ENCODE results near the gene NAT9.

NAT9 gene

GRCh38 chr17:74743755-74744154 is 32.4 kb downstream of the NAT9 start:
- CTCF ChIA-PET, result interaction anchor here (0.5 to 4.0 kb wide), 2 partner anchors 27 to 313 kb away, joined by 3 to 42 read pairs; no protein-coding TSS in a partner anchor
- TF ChIP-seq, protein P1, sequence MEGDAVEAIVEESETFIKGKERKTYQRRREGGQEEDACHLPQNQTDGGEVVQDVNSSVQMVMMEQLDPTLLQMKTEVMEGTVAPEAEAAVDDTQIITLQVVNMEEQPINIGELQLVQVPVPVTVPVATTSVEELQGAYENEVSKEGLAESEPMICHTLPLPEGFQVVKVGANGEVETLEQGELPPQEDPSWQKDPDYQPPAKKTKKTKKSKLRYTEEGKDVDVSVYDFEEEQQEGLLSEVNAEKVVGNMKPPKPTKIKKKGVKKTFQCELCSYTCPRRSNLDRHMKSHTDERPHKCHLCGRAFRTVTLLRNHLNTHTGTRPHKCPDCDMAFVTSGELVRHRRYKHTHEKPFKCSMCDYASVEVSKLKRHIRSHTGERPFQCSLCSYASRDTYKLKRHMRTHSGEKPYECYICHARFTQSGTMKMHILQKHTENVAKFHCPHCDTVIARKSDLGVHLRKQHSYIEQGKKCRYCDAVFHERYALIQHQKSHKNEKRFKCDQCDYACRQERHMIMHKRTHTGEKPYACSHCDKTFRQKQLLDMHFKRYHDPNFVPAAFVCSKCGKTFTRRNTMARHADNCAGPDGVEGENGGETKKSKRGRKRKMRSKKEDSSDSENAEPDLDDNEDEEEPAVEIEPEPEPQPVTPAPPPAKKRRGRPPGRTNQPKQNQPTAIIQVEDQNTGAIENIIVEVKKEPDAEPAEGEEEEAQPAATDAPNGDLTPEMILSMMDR (conservative IDR thresholded peaks at IDR 0.05; ENCODE audit: low read depth), result no peak
- POLR2A ChIA-PET (ENCODE audit: low non-redundant PET), result no interaction called here
- H3K27ac ChIP-seq, result no peak overlapping the region
- DNase-seq (ENCODE audit: low spot score), result no peak

GRCh38 chr17:74742978-74743545 is 33.1 kb downstream of the NAT9 start:
- ChIA-PET CTCF (interaction anchor here (0.6 to 1.7 kb wide), 3 partner anchors 28 to 222 kb away, joined by 3 to 4 read pairs (median 3); no protein-coding TSS in a partner anchor), POLR2A (ENCODE audit: low non-redundant PET) (interaction anchor here (0.7 to 0.8 kb wide), 2 partner anchors 27 to 28 kb away, joined by 4 to 5 read pairs; no protein-coding TSS in a partner anchor)
- no peak for DNase-seq (ENCODE audit: low spot score)
- H3K27ac ChIP-seq, result no peak overlapping the region
- TF ChIP-seq, protein P1 (conservative IDR thresholded peaks at IDR 0.05; ENCODE audit: low read depth), result no peak

DNA sequence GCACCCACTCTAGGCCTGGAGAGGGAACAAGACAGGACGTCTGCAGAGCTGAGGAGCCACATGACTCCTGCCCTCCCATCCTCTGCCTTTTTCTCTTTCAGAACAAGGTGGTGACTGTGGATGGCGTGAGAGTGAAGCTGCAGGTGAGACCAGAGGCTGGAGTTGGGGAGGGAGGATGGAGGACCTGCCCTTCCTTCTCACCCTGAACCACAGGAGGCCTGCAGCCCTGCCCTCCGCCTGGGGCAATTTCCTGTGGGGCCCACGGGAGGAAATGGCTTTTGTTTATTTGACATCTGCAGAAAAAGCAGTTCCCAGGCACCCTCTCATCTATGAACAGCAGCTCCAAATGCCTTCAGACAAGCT is 34.0 kb downstream of the NAT9 start:
- POLR2A ChIA-PET (ENCODE audit: low non-redundant PET), result interaction anchor here (0.7 to 0.8 kb wide), 2 partner anchors 28 to 29 kb away, joined by 4 to 5 read pairs; no protein-coding TSS in a partner anchor
- DNase-seq (ENCODE audit: low spot score), result no peak
- no peak overlapping the region for H3K27ac ChIP-seq

GRCh38 chr17:74740641-74741387 is 35.3 kb downstream of the NAT9 start:
- H3K27ac ChIP-seq, result no peak overlapping the region
- ChIA-PET POLR2A (ENCODE audit: low non-redundant PET) (no interaction called here), CTCF (interaction anchor here (0.6 to 2.2 kb wide), 4 partner anchors 39 to 267 kb away, joined by 3 to 12 read pairs (median 4); no protein-coding TSS in a partner anchor)
- TF ChIP-seq, protein P1 (conservative IDR thresholded peaks at IDR 0.05; ENCODE audit: low read depth), result no peak
- no peak for DNase-seq (ENCODE audit: low spot score)

More for the DNA sequence above, 34.0 kb downstream of the NAT9 start:
- TF ChIP-seq, protein P1 (conservative IDR thresholded peaks at IDR 0.05; ENCODE audit: low read depth), result no peak
- CTCF ChIA-PET, result interaction anchor here (0.6 to 2.2 kb wide), 6 partner anchors 29 to 394 kb away, joined by 3 to 12 read pairs (median 4); no protein-coding TSS in a partner anchor

- TF ChIP-seq, protein P1 (conservative IDR thresholded peaks at IDR 0.05; ENCODE audit: low read depth), result no peak
- H3K27ac ChIP-seq, result no peak overlapping the region
- no peak for DNase-seq (ENCODE audit: low spot score)
- POLR2A ChIA-PET (ENCODE audit: low non-redundant PET), result no interaction called here
- CTCF ChIA-PET, result no interaction called here
Observed at GRCh38 chr17:74740173-74740572, 36.0 kb downstream of the NAT9 start.

DNA sequence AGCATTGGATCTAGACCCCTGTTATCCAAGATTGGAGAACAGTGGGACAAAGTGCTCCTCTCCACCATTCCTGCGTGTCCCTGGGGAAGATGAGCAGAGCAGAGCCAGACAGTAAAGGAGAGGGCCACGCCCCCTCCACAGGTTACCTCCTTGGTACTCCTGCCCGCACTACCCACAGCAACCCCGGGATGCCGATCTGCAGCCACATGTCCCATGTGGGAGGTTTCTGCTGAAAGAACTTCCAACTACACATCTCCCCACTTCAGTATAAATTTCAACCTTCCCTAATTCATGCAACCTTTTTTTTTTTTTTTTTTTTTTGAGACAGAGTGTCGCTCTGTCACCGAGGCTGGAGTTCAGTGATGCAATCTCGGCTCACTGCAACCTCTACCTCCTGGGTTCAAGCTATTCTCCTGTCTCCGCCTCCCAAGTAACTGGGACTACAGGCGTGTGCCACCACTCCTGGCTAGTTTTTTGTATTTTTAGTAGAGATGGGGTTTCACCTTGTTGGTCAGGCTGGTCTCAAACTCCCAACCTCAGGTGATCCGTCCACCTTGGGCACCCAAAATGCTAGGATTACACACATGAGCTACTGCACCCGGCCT is 36.8 kb downstream of the NAT9 start:
- CTCF ChIA-PET, result interaction anchor here (0.7 kb wide), 1 partner anchor 84 kb away, joined by 3 read pairs; no protein-coding TSS in a partner anchor
- TF ChIP-seq, protein P1 (conservative IDR thresholded peaks at IDR 0.05; ENCODE audit: low read depth), result no peak
- no peak overlapping the region for H3K27ac ChIP-seq
- no peak for DNase-seq (ENCODE audit: low spot score)
- POLR2A ChIA-PET (ENCODE audit: low non-redundant PET), result no interaction called here
